ENCODE measurements around the gene UTS2R. TPM values are rescaled to one million over a fixed set of nuclear protein-coding genes. Genes with fewer than 3 reads are reported as not detected.

The UTS2R gene
- total and polyA plus RNA-seq, 2 of the 4 experiments (the other 2 are of a cell fraction), result not detected

GRCh38 chr17:82346342-82347300 is 24.9 kb upstream of the UTS2R start:
- in situ Hi-C loops (cut with MboI; ENCODE audit: low sequenced_read_pairs) (no loop called here), dilution Hi-C loops (cut with HindIII; ENCODE audit: low sequenced_read_pairs, unreplicated experiment) (no loop called here), intact Hi-C loops (cut with micrococcal nuclease) (no loop called here)
- no peak overlapping the region for H3K14ac ChIP-seq (replicated peaks; ENCODE audit: low read depth, low read length)
- H2AFZ ChIP-seq (replicated peaks; ENCODE audit: low read length, poor library complexity), result no peak overlapping the region
- H3K4me3 ChIP-seq (ENCODE audit: insufficient read depth, low read depth, low read length), result no peak overlapping the region
- no peak overlapping the region for H2BK15ac ChIP-seq (ENCODE audit: low read depth, low read length)
- no peak overlapping the region for H2AK9ac ChIP-seq (replicated peaks; ENCODE audit: low read depth, low read length, poor library complexity)
- H3K9me1 ChIP-seq (ENCODE audit: insufficient read depth, low read length), result no peaks in the 10 kb centered on the region
- TF ChIP-seq RFX5 (IDR thresholded peaks at IDR 0.05; ENCODE audit: low read depth, low read length), result no peak
- no peak for TF ChIP-seq CHD1 (IDR thresholded peaks at IDR 0.05; ENCODE audit: low read depth, low read length)
- no peak for TF ChIP-seq MAFK (IDR thresholded peaks at IDR 0.05; ENCODE audit: low read depth, low read length)
- TF ChIP-seq RAD21 (IDR thresholded peaks at IDR 0.05; ENCODE audit: low read length), result no peak
- TF ChIP-seq CTCF (conservative IDR thresholded peaks at IDR 0.05; ENCODE audit: low read depth, low read length), result no peak
- TF ChIP-seq ELK1 (IDR thresholded peaks at IDR 0.05; ENCODE audit: borderline replicate concordance, low read depth, low read length), result no peak
- no peak for TF ChIP-seq BHLHE40 (IDR thresholded peaks at IDR 0.05; ENCODE audit: low read depth, low read length)
- TF ChIP-seq MAZ (IDR thresholded peaks at IDR 0.05; ENCODE audit: borderline replicate concordance, low read depth, low read length), result no peak
- 87% methylated on average over 7 of the region's 28 CpGs; no CpG with 5 or more reads in 1 of the 2 experiments for WGBS, 2 experiments (ENCODE audit: extremely low coverage in 2 of 2, insufficient read length in 1 of 2)
- ChIA-PET CTCF (no interaction called here), POLR2A (ENCODE audit: unreplicated experiment) (interaction anchor here (0.6 kb wide), 1 partner anchor 62 kb away, joined by 3 read pairs; no protein-coding TSS in a partner anchor)
- no peak overlapping the region for H3K4ac ChIP-seq (ENCODE audit: low read depth, low read length)
- no peak overlapping the region for H4K91ac ChIP-seq (ENCODE audit: insufficient read depth, low read depth, low read length)
- DNase-seq (no peak), ATAC-seq (ENCODE audit: low read depth) (no peak)
- no peak overlapping the region for H3K56ac ChIP-seq (ENCODE audit: extremely low read depth, insufficient read depth, low read length)
- BruUV-seq (replicated peaks), result no TSS peak
- H3K9me3 ChIP-seq (ENCODE audit: control insufficient read depth, insufficient read depth, low read length), result no peaks in the 10 kb centered on the region
- H2BK5ac ChIP-seq (ENCODE audit: low read depth, low read length, poor library complexity, severe bottlenecking), result no peak overlapping the region
- H4K20me1 ChIP-seq (ENCODE audit: insufficient read depth, low read length), result no peaks in the 10 kb centered on the region
- H3K23ac ChIP-seq (ENCODE audit: low read depth, low read length), result no peak overlapping the region
- H3K4me1 ChIP-seq (ENCODE audit: control insufficient read depth, insufficient read depth, low read length), result no peaks in the 10 kb centered on the region; the same call in 1 of the 2 replicates
- no peak overlapping the region for H3K9ac ChIP-seq (ENCODE audit: low read depth, low read length)
- H3K36me3 ChIP-seq (ENCODE audit: control insufficient read depth, insufficient read depth, low read length), result no peaks in the 10 kb centered on the region
- H2BK120ac ChIP-seq (ENCODE audit: low read depth, low read length), result no peak overlapping the region
- peaks cover 22% of the 10 kb centered on the region for H3K27me3 ChIP-seq (ENCODE audit: control insufficient read depth, insufficient read depth, low read length)
- H4K5ac ChIP-seq (ENCODE audit: low read depth, low read length), result no peak overlapping the region
- H3K79me1 ChIP-seq (ENCODE audit: low read depth in 1 of 2, low read length in 2 of 2), result no peaks in the 10 kb centered on the region
- H2BK20ac ChIP-seq (ENCODE audit: low read depth, low read length), result no peak overlapping the region
- H2AK5ac ChIP-seq (ENCODE audit: low read depth, low read length), result no peak overlapping the region
- H4K8ac ChIP-seq (ENCODE audit: low read depth in 2 of 2, low read length in 2 of 2), result no peak overlapping the region
- H3K18ac ChIP-seq (ENCODE audit: low read depth, low read length), result no peak overlapping the region
- no peak overlapping the region for H3K27ac ChIP-seq (ENCODE audit: insufficient read depth, low read length)
- H3K4me2 ChIP-seq (ENCODE audit: low read depth, low read length), result no peak overlapping the region

All from IMR-90 (cell line).